ENCODE measurements around the gene MEG3.

MEG3 gene

GRCh38 chr14:100861937-100862247 lies 36.0 kb downstream of the MEG3 start:
- DNase-seq (ENCODE audit: insufficient read length, low spot score), result no peak
- no peak for FAIRE-seq
- TF ChIP-seq CTCF (IDR thresholded peaks at IDR 0.05; ENCODE audit: insufficient read depth, missing control alignments), result no peak

GRCh38 chr14:100862277-100862676 lies 36.4 kb downstream of the MEG3 start:
- FAIRE-seq (no peak), DNase-seq (ENCODE audit: insufficient read length, low spot score) (no peak)
- no peak for TF ChIP-seq CTCF (IDR thresholded peaks at IDR 0.05; ENCODE audit: insufficient read depth, missing control alignments)

- FAIRE-seq, result no peak
- no peak for TF ChIP-seq CTCF (IDR thresholded peaks at IDR 0.05; ENCODE audit: insufficient read depth, missing control alignments)
- no peak for DNase-seq (ENCODE audit: insufficient read length, low spot score)
These were observed 36.9 kb downstream of the MEG3 start for GRCh38 chr14:100862793-100863192.

- DNase-seq (ENCODE audit: insufficient read length, low spot score), result no peak
- no peak for TF ChIP-seq CTCF (IDR thresholded peaks at IDR 0.05; ENCODE audit: insufficient read depth, missing control alignments)
- no peak for FAIRE-seq
These were observed 38.3 kb downstream of the MEG3 start for GRCh38 chr14:100864206-100864605.

- FAIRE-seq (no peak), DNase-seq (ENCODE audit: insufficient read length, low spot score) (no peak)
- no peak for TF ChIP-seq CTCF (IDR thresholded peaks at IDR 0.05; ENCODE audit: insufficient read depth, missing control alignments)
These were observed 39.2 kb downstream of the MEG3 start for GRCh38 chr14:100864960-100865681.

- no peak for FAIRE-seq
These were observed 40.0 kb downstream of the MEG3 start for GRCh38 chr14:100865682-100866591.

More at GRCh38 chr14:100865682-100866591, 40.0 kb downstream of the MEG3 start:
- TF ChIP-seq CTCF (IDR thresholded peaks at IDR 0.05; ENCODE audit: insufficient read depth, missing control alignments), result no peak
- no peak for DNase-seq (ENCODE audit: insufficient read length, low spot score)

Data from D721Med (cell line).